ENCODE measurements around the gene NIBAN1.

Gene NIBAN1

GRCh38 chr1:184945678-184946412 is 28.5 kb downstream of the NIBAN1 start:
- no peak for DNase-seq

GRCh38 chr1:184945029-184945428 is 29.3 kb downstream of the NIBAN1 start:
- DNase-seq: no peak

GRCh38 chr1:184943998-184944397 is 30.3 kb downstream of the NIBAN1 start:
- no peak for DNase-seq

GRCh38 chr1:184941735-184942134 is 32.6 kb downstream of the NIBAN1 start:
- no peak for DNase-seq

DNA sequence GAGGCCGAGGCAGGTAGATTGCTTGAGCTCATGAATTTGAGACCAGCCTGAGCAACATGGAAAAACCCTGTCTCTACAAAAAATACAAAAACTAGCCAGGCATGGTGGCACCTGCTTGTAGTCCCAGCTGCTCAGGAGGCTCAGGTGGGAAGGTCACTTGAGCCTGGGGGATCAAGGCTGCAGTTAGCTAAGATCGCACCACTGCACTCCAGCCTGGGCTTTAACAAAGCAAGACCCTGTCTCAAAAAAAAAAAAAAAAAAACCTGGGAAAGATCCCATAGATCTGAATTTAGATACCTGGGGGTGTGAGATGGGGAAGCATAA is 32.9 kb downstream of the NIBAN1 start:
- no peak for DNase-seq

DNA sequence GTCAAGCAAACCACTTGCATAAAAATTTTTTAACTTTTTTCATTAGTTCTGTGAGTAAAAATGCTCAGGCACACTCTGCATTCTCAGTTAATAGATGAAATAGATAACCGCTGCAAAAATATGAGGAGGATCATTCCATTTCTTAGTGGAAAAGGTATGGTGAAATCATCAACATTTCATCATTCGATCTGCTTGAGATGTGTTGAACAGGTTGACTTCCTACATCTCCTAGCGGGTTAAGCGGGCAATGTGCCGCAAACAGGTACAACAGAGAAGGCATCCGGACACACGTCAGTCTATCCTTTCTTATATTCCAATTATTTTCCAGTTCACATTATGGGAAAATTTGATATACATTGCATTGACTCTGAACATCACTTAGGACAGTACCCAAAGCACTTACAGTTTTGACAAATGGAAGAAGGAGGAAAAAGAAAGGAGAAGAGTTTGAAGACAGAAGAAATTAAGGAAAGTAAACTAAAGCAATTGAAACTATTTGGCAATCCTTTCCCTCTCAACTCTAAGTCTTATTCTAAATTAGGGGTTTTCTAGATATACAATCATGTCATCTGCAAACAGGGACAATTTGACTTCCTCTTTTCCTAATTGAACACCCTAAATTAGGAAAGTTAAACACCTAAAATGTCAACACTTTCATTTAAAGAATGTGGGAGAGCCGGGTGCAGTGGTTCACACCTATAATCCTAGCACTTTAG is 33.5 kb downstream of the NIBAN1 start:
- no peak for DNase-seq

GRCh38 chr1:184940226-184940625 is 34.1 kb downstream of the NIBAN1 start:
- no peak for DNase-seq

DNA sequence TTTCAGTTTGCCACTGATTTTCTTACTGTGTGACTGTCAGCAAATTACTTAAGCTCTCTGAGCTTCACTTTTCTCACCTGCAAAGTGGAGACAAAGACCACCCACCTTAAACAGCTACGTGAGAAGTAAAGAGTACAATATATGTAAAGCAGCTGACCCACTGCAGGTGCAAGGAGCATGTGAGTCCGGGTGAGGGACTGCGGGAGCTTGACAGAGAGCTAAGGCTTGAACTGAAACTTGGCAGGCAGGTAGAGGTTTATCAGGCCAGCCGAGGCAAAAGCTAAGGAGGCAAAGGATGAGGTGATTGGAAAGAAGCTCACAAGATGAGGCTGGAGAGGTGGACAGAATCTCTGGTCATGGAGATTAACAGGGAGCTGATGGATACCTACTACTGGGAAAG is 36.6 kb downstream of the NIBAN1 start:
- no peak for DNase-seq

DNA sequence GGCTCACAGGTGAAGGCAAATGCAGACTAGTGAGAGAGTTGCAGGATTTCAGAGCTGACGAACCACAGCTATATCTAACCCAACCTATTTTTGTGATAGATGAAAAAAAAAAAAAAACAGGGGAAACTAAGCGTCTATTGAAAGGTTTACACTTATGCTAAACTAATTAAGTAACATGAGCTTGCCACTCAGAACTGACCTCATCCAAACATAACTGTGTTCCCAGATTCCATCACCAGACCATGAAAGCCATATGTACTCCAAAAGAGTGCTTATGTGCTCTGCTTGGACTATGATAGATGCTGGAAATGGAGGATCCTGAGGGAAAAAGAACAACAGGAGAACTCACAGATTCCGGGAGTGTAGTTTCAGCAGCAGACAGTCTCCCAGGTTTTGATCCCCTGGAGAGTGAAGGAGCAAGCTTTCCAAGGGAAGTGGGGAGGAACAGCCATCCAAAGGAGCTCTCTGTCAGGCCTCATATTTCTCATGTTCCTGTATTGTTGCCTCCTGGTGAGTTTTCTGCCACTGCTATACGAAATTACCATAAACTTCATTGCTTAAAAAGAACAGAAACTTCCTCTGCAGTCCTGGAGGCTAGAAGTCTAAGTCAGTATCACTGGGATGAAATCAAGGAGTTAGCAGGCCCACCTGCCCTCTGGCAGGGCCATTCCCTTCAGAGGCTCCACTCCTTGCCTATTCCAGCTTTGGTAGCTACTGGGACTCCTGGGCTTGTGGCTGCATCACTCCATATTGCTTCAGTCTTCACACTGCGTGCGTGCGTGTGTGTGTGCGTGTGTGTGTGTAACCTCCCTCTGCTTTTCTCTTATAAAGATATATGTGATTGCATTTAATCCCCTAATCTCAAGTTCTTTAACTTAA is 38.1 kb downstream of the NIBAN1 start:
- no peak for DNase-seq

DNA sequence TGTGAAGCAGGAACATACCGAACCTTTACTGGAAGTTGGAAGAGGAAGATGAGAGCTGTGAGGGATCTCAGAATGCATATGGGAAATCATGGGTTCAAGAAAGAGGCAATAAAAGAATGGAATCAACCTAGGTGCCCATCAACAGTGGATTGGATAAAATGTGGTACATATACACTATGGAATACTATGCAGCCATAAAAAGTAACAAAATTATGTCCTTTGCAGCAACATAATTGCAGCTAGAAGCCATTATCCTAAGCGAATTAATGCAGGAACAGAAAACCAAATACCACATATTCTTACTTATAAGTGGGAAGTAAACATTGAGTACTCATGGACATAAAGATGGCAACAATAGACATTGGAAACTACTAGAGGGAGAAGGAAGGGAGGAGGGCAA is 40.4 kb downstream of the NIBAN1 start:
- no peak for DNase-seq

GRCh38 chr1:184932319-184932718 is 42.0 kb downstream of the NIBAN1 start:
- DNase-seq: no peak

DNA sequence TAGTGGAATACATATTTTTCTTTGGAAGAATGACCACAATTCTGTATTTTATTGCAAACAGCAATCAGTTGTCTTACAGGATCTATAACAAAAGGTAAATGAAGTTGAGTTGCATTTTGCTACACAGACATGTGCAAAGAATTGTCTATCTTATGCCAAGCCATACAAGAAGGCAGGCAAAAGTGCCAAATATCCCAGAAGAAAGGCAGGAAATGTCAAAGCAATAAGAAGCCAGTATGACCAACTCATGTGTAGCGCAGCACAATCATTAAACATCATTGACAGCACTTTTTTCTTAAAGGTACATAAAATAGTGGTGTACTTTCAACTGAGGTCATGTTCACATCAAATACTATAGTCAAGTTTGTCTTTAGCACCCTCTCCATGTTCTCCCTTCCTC is 42.7 kb downstream of the NIBAN1 start:
- no peak for DNase-seq

- DNase-seq: no peak
These were observed 43.7 kb downstream of the NIBAN1 start for GRCh38 chr1:184930645-184931044.

GRCh38 chr1:184930232-184930631 is 44.1 kb downstream of the NIBAN1 start:
- DNase-seq: no peak

DNA sequence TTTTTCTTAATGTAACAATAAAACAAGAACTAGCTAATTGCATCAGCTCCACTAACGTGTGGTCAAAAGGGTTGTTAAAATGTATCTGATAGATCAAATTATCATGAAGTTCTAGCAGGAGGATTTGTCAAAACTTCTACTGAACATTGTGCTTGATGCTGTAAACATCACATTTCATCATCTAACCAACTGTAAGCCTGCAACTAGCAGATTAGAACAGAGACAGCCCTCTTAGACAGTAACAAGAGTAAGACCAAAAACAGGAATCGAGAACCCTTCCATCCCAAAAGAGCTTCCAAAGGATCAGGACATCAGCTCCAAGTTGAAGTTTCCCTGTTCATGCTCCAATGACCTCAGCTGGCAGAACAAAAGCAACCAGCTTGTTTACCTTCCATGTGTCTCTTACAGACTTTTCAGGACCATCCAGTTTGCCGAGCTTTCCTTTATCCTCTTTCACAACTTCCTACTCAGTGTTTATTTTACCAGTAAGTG is 44.6 kb downstream of the NIBAN1 start:
- no peak for DNase-seq

DNA sequence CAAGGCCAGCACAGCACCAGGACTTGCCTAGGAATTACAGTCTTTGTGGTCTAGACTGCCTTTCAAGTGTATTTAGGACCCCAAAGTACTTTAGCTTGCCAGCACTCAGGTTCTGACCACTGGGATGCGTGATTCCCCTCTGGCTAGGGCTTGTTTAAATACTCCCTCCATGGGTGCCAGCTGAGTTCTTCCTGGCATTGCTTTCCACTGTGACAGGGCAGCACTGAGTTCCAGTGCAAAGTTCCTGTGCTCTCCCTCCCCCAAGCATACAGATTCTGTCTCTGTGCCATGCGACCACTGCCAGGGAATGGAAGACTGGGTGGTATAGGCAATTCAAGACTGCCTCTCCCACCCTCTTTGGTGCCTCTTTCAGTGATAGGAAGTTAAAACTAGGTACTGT is 45.9 kb downstream of the NIBAN1 start:
- DNase-seq: no peak
